IPS DF 4.7 (cell line): ENCODE results near the gene TGFBI.

ENCODE experiments used
- DNase-seq: peaks from one replicate; pipeline ENCODE4 v3.0.0-alpha.2; 2013; ENCODE audit warnings: low spot score; ENCODE audit errors: extremely low read depth

TGFBI gene

GRCh38 chr5:136028782-136029742 lies at the start of gene TGFBI:
TGFBI (plus strand) TSS chr5:136028988; CDS start chr5:136029056, 68 bp downstream.
- no peak for DNase-seq

- DNase-seq, result no peak
Measured at GRCh38 chr5:135978993-135979392, 49.8 kb upstream of the TGFBI start.

DNA sequence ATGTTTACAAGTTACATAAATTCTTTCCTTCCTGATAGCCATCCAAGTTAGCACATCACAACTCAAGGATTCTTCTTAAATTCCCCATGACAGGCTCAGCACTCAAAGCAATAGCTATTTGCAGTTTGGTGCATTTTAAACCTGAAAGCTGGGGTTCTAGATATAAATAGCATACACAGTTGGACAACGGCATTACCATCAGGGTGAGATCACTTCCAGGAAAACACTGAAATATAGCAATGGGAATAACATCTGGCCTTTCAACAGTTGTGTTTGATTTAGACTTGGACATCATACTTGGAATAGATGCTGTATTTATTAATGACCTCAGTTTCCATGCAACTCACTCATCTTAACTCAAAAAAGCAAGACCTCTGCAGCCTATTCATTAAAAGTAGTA lies 49.3 kb upstream of the TGFBI start:
- no peak for DNase-seq

- no peak for DNase-seq
Measured at GRCh38 chr5:135980620-135981019, 48.2 kb upstream of the TGFBI start.

DNA sequence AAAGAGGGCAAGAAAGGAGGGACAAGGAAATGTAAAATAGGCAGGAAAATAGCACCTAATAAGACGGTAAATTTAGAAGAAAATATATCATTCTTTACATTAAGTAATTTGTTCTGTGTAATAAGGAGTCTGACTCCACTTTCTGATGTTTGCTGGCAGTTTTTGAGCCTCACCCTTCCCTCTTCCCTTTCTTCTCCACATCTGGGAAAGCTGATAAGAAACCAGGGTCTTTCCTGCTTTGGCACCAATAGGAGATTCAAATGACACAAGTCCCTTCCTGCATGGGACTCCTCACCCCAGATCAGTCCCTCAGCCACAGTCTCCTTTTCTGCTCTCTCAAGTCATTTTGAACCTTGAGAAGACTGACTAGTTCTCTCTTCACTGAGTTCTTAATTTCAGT lies 42.8 kb upstream of the TGFBI start:
- DNase-seq, result no peak

- DNase-seq, result no peak
Measured at GRCh38 chr5:135986401-135986800, 42.4 kb upstream of the TGFBI start.

GRCh38 chr5:135986891-135987401 lies 41.8 kb upstream of the TGFBI start:
- DNase-seq, result no peak

DNA sequence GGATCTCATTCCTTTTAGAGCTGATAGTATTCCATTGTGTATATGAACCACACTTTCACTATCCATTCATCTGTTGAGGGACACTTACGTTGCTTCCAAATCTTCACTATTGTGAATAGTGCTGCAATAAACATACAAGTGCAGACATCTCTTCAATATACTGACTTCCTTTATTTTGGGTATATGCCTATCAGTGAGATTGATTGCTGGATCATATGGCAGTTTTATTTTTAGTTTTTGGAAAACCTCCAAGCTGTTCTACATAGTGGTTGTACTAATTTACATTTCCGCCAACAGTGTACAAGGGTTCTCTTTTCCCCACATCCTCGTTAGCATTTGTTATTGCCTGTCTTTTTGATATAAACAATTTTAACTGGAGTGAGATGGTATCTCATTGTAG lies 40.2 kb upstream of the TGFBI start:
- DNase-seq, result no peak

- DNase-seq, result no peak
Measured at GRCh38 chr5:135989686-135990085, 39.1 kb upstream of the TGFBI start.

DNA sequence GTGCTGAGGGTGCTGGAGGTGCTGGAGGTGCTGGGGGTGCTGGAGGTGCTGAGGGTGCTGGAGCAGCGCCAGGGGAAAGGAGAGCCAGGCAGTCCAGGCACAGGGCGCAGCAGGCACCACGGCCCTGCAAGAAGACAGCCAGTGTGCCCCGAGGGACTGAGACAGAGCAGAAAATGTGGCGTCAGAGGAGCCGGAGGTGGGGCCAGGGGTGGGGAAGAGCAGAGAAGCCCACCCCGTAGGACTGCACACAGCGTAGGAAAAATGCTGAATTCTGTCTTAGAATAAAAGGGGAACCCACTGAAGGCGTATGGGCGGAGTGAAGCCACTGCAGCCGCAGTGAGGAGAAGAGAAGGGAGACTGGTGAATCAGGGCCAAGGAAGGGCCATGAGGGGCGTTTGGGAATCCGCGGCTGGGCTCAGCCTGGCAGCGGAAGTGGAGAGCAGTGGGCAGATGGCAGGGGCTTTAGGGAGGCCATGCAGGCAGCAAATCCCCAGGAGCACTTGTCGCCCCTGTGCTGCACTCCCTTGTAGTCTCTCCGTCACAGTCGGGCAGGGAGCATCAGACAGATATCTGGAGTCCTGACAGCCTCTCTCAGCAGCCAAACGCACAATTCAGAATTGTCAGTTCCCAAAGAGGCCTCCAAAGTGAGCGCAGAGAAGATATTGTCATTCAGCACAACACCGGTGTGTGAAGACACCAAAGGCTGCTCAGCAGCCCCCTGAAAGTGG lies 38.1 kb upstream of the TGFBI start:
- DNase-seq, result no peak

GRCh38 chr5:135991429-135991828 lies 37.4 kb upstream of the TGFBI start:
- DNase-seq, result no peak

- no peak for DNase-seq
Measured at GRCh38 chr5:135993335-135993879, 35.4 kb upstream of the TGFBI start.

GRCh38 chr5:135993880-135994636 lies 34.7 kb upstream of the TGFBI start:
- no peak for DNase-seq

- no peak for DNase-seq
Measured at GRCh38 chr5:135995976-135996375, 32.8 kb upstream of the TGFBI start.

DNA sequence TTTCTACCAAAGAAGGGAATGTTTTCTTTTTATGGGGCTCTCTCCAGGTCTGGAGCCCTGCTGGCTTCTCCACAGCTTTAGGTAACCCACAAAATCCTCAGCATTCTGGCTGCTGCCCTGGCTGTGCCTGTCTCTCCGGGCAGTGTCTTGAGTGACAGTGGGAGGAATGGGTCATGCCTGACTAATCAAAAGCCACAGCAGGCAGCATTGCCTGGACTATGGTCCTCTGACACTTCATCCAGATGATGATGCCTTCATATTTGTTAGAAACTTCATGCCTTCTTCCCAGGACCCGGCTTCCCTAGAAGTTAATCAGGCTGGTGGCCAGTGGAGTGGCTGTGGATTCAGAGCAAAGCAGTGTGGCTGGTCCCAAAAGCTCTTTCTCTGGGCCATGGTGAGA lies 32.2 kb upstream of the TGFBI start:
- no peak for DNase-seq

- no peak for DNase-seq
Measured at GRCh38 chr5:135997673-135998335, 31.0 kb upstream of the TGFBI start.

DNA sequence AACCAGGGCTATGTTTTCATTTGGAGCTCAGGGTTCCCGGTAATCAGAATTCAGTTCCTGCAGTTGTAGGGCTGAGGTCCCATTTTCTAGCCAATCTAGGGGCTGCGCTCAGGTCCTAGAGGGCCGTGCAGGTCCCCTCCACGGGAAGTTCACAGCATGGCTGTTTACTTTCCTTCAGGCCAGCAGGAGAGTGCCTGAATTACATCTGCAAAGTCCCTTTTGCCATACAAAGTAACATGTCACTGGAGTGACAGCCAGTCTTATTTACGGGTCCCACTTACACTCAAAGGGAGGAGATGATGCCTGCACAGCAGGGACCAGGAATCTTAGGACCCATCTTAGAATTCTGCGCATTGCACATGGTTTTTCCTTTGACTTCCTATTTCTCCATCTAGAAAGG lies 29.9 kb upstream of the TGFBI start:
- DNase-seq, result no peak

DNA sequence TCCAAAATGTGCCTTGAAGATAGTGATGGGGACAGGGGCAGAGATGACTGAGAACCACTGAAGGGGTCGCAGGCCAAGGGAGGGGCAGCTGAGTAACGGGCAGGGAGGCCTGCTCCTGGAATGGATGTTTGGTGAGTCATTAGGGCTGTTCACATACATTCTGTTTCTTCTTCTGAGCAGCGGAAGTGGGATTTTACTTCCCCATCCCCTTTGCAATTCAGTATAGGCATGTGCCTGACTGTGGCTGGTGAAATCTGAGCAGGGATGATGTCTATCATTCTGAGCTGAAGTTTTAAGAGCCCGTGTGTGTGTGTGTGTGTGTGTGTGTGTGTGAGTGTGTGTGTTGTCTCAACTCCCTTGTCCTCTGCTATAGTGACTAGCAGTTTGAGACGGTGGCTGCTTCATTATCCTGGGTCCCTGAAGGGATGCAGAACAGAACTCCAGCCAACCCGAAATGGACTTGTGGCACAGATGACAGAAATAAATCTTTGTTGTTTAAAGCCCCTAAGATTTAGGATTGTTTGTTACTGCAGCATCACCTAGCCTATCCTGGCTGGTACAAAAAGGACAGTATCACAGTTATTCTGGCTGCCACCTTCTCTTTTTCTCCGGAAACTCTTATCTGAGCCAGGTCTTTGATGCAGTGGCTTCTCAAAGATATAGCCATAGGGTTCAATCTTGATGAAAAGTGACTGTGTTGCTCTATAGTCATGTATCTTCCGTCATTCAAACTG lies 29.2 kb upstream of the TGFBI start:
- DNase-seq, result no peak

GRCh38 chr5:136000147-136000546 lies 28.6 kb upstream of the TGFBI start:
- no peak for DNase-seq

GRCh38 chr5:136000932-136001331 lies 27.9 kb upstream of the TGFBI start:
- DNase-seq, result no peak
